AG04450 (cell line): ENCODE measurements around the gene HOXA4. TPM values are rescaled to one million over a fixed set of nuclear protein-coding genes. Genes with fewer than 3 reads are reported as not detected.

Experiments used
- CTCF ChIA-PET: fragments of 300-600, 350-600 bp; formaldehyde crosslinking; extraction: SDS; loops from one replicate; lab custom pipeline; 2022; ENCODE audit warnings: antibody characterized with exemption, inconsistent platforms; lab: Charles Lee
- POLR2A ChIA-PET: fragments of 350-600 bp; formaldehyde crosslinking; extraction: SDS; loops from one replicate; lab custom pipeline; 2021; ENCODE audit warnings: antibody characterized with exemption, inconsistent platforms; lab: Yijun Ruan, JAX
- DNase-seq: peaks from one replicate; pipeline ENCODE4 v3.0.0-alpha.2; 2011; ENCODE audit warnings: low read depth, low spot score
- H3K27ac ChIP-seq: one replicate; pipeline ENCODE4 v1.5.1; 2012; ENCODE audit warnings: low read depth, low read length, control low read depth
- H3K27me3 ChIP-seq: one replicate; pipeline ENCODE4 v1.6.0; 2012; ENCODE audit warnings: low read length; ENCODE audit not compliant: control insufficient read depth, insufficient read depth
- H3K4me3 ChIP-seq: 2 replicates; pipeline ENCODE4 v1.5.1; 2011; ENCODE audit warnings: mild to moderate bottlenecking, low read depth, low read length, control low read depth
- H3K9me3 ChIP-seq: 2 replicates; pipeline ENCODE4 v1.5.1; 2012; ENCODE audit warnings: low read length; ENCODE audit not compliant: control insufficient read depth, insufficient read depth
- polyA plus RNA-seq: library from polyadenylated mRNA; depleted of rRNA; stranded (reverse); fragments of >200 nt; gene quantifications from 2 replicates; pipeline ENCODE4 v1.2.3, GENCODE V29; 2011
- TF ChIP-seq, protein P1 (sequence below): IDR thresholded peaks from 2 replicates; pipeline ENCODE4 v1.5.1; 2011; ENCODE audit warnings: low read depth, low read length, control low read depth, inconsistent platforms

HOXA4 gene
- polyA plus RNA-seq, 1 experiment: 5.8 TPM

GRCh38 chr7:27140126-27140857 lies 9.7 kb upstream of the HOXA4 start:
- CTCF ChIA-PET: interaction anchor here (1.1 to 7.8 kb wide), 8 partner anchors 9 to 771 kb away, joined by 4 to 93 read pairs (median 8); no protein-coding TSS in a partner anchor
- POLR2A ChIA-PET: interaction anchor here (0.8 to 4.1 kb wide), 6 partner anchors 8 to 42 kb away, joined by 3 to 23 read pairs (median 6); no protein-coding TSS in a partner anchor
- peak overlapping the region; percentile 86 for H3K27ac ChIP-seq
- peak overlapping the region; percentile 94 for H3K4me3 ChIP-seq
- DNase-seq: no peak
- no peaks in the 10 kb centered on the region for H3K27me3 ChIP-seq
- H3K9me3 ChIP-seq: no peaks in the 10 kb centered on the region; the same call in 1 of the 2 replicates
- TF ChIP-seq, protein P1, sequence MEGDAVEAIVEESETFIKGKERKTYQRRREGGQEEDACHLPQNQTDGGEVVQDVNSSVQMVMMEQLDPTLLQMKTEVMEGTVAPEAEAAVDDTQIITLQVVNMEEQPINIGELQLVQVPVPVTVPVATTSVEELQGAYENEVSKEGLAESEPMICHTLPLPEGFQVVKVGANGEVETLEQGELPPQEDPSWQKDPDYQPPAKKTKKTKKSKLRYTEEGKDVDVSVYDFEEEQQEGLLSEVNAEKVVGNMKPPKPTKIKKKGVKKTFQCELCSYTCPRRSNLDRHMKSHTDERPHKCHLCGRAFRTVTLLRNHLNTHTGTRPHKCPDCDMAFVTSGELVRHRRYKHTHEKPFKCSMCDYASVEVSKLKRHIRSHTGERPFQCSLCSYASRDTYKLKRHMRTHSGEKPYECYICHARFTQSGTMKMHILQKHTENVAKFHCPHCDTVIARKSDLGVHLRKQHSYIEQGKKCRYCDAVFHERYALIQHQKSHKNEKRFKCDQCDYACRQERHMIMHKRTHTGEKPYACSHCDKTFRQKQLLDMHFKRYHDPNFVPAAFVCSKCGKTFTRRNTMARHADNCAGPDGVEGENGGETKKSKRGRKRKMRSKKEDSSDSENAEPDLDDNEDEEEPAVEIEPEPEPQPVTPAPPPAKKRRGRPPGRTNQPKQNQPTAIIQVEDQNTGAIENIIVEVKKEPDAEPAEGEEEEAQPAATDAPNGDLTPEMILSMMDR: no peak

- DNase-seq: no peak
- Histone ChIP-seq H3K4me3 (peak overlapping the region; percentile 94), H3K27me3 (no peaks in the 10 kb centered on the region), H3K27ac (peak overlapping the region; percentile 86), H3K9me3 (no peaks in the 10 kb centered on the region; the same call in 1 of the 2 replicates)
- TF ChIP-seq, protein P1: no peak
- ChIA-PET POLR2A (interaction anchor here (1.2 to 4.1 kb wide), 2 partner anchors 9 to 42 kb away, joined by 3 to 23 read pairs; no protein-coding TSS in a partner anchor), CTCF (interaction anchor here (2.1 to 7.8 kb wide), 2 partner anchors 285 to 770 kb away, joined by 8 to 93 read pairs; no protein-coding TSS in a partner anchor)
These were observed 9.0 kb upstream of the HOXA4 start for GRCh38 chr7:27139334-27140125.

- Histone ChIP-seq H3K27ac (peak overlapping the region; percentile 86), H3K9me3 (no peaks in the 10 kb centered on the region; the same call in 1 of the 2 replicates), H3K27me3 (no peaks in the 10 kb centered on the region), H3K4me3 (peak overlapping the region; percentile 94)
- DNase-seq: no peak
- ChIA-PET POLR2A (interaction anchor here (1.2 to 4.1 kb wide), 2 partner anchors 9 to 41 kb away, joined by 3 to 23 read pairs; no protein-coding TSS in a partner anchor), CTCF (interaction anchor here (7.8 kb wide), 1 partner anchor 284 kb away, joined by 93 read pairs; no protein-coding TSS in a partner anchor)
- TF ChIP-seq, protein P1: no peak
These were observed 8.4 kb upstream of the HOXA4 start for GRCh38 chr7:27138985-27139333.

GRCh38 chr7:27138472-27138871 lies 7.9 kb upstream of the HOXA4 start:
- Histone ChIP-seq H3K27me3 (no peaks in the 10 kb centered on the region), H3K4me3 (peak overlapping the region; percentile 94), H3K27ac (peak overlapping the region; percentile 86), H3K9me3 (no peaks in the 10 kb centered on the region; the same call in 1 of the 2 replicates)
- ChIA-PET CTCF (no interaction called here), POLR2A (no interaction called here)
- TF ChIP-seq, protein P1: no peak
- no peak for DNase-seq
